Measurements from ENCODE around the gene GABARAPL1.

DNA sequence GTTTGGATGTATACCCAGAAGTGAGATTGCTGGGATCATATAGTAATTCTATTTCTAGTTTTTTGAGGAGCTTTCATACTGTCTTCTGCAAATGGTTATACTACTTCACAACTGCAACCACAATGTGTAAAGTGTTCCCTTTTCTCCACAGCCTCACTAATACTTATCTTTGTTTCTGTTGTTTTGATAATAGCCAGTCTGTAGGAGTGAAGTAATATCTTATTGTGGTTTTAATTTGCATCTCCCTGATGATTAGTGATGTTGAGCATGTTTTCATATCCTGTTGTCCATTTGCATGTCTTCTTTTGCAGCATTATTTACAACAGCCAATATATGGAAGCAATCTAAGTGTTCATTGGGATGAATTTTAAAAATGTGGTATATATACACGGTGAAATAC is 29.9 kb downstream of the GABARAPL1 start:
- TF ChIP-seq GATA2 (IDR thresholded peaks at IDR 0.05; ENCODE audit: low read depth, low read length) (no peak), GATA3 (IDR thresholded peaks at IDR 0.05; ENCODE audit: low read depth, low read length) (no peak)
